ENCODE results near the gene MRPL27.
"Not testable (repeated sequence)": the region's sequence is repeated elsewhere in the genome, so short reads cannot be mapped to it uniquely, and the experiment has no call there.

The MRPL27 gene

GRCh38 chr17:50372758-50373556 is at the start of gene MRPL27, which contains the start of gene EME1:
Gene MRPL27 (minus strand): TSS chr17:50373184. CDS start chr17:50373170, 14 bp downstream.
Gene EME1 (plus strand): TSS chr17:50373229. CDS start chr17:50375209, 1,980 bp downstream.
- DNase-seq, result peak; percentile 86

DNA sequence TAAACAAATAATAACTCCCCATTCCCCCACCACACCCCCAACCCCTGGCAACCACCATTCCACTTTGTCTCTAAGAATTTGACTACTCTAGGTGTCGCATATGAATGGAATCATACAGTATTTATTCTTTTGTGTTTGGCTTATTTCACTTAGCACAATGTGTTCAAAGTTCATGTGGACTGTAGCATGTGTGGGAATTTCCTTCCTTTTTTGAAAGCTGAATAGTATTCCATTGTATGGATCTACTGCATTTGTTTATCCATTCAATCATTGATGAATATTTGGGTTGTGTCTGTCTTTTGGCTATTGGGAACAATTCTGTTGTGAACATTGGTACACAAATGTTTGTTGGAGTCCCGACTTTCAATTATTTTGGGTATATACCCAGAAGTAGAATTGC is 49.8 kb upstream of the MRPL27 start:
- no peak for DNase-seq

DNA sequence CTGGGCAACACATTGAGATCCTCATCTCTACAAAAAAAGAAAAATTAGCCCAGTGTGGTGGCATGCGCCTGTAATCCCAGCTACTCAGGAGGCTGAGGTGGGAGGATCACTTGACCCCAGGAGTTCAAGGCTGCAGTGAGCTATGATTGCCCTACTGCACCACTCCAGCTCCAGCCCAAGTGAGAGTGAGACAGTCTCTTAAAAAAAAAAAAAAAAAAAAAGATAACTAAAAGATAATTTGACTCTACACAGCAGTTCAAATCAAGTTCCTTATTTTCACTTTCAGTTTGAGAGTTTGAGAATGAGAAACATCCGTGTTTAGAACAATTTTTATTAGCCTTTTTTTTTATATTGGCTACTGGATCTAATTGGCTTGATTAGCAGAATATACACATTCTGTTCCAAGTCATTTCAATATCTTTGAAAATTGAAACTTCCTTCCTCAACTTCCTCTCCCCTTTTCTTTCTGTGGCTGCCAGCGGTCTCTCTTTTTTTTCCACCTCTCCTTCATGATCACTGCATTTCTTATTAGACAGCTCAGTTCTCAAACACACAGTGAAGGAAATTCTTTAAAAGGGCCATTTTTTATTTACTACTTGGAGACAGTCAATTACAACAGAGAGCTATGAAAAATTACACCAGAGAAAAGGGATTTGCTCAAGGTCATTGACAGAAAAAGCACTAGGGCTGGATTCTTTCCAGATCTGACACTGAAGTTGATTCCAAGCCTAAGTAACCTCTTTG is 48.5 kb upstream of the MRPL27 start:
- DNase-seq, result no peak

DNA sequence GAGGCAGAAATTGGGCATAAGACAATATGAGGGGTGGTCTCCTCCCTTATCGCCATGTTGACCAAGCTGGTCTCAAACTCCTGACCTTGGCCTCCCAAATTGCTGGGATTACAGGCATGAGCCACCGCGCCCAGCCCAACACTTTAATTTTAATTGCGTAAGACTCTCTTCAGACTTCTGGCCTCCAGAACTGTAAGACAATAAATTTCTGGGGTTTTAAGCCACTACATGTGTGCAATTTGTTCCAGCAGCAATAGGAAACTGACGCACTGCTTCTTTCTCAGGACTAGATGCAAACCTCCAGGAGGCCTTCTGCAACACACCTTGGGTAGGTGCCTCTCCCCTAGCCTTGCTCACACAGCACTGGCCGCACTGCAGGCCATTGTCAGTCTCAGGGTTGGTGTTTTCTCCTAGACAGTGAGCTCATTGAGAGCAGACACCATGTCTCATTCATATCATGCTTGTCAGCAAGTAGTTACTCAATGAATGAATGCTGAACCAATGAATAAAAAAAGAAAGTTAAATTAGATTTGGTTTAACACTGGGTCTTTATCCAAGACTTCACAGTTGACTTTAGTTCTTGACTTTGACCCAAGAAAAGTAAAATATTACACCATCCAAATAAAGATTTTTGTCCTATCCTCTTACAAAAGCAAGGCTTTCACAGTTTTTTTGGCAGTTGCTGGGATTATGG is 47.6 kb upstream of the MRPL27 start:
- DNase-seq, result no peak

DNA sequence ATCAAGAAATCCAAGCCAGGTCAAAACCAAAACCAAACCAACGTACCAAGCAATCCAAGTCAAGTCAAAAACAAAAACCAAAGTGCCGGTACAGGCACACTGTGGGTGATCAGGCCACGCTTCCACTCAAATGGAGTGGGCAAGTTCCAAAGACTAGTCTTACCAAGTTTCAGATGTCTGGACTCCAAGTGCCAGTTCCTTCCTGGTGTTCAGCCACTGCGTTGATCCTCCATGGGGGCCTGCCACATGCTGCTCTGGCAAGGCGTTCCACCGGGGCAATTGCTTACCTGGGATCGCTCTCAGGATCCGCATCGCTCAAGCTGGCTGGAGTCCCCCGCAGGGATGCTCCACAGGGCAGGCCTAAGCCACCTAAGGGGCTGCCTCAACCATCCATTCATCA is 46.6 kb upstream of the MRPL27 start:
- DNase-seq, result not testable (repeated sequence)

- no peak for DNase-seq
Measured at GRCh38 chr17:50414808-50415207, 41.8 kb upstream of the MRPL27 start.

DNA sequence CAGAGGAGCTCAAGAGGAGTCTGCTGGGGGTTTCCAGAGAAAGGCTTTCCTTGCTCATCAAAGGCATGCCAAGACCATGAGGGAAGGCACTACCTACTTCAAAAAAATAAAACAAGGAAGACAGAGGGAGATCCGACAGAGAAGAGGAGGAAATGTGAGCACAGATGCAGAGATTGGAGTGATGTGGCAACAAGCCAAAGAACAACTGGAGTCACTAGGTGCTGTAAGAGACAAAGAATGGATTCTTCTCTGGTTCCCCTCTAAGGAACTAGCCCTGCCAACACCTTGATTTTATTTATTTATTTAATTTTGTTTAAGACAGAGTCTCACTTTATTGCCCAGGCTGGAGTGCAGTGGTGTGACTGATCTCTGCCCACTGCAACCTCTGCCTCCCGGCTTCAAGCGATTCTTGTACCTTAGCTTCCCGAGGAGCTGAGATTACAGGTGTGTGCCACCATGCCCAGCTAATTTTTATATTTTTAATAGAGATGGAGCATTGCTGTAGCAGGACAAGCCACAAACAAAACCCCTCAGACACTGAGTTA is 39.3 kb upstream of the MRPL27 start:
- no peak for DNase-seq

GRCh38 chr17:50407921-50408320 is 34.9 kb upstream of the MRPL27 start:
- DNase-seq, result no peak

GRCh38 chr17:50406578-50406977 is 33.6 kb upstream of the MRPL27 start:
- no peak for DNase-seq

GRCh38 chr17:50405351-50405750 is 32.4 kb upstream of the MRPL27 start:
- not testable (repeated sequence) for DNase-seq

GRCh38 chr17:50399591-50399990 is 26.6 kb upstream of the MRPL27 start:
- DNase-seq, result not testable (repeated sequence)

DNA sequence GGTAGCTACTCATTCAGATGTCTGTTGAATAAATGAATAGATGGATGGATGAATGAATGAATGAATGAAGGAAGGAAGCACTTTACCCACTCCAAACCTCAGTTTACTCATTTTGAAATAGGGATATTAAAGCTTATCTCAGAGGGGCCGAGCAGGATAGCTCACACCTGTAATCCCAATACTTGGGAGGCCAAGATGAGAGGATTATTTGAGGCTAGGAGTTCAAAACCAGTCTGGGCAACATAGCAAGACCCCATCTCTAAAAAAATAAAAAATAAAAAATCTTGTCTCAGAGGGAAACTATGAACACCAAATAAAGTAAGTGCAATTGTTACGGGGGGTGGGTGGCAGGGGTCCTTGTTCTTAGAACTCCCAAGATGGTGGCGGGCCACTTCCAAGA is 25.7 kb upstream of the MRPL27 start:
- not testable (repeated sequence) for DNase-seq

DNA sequence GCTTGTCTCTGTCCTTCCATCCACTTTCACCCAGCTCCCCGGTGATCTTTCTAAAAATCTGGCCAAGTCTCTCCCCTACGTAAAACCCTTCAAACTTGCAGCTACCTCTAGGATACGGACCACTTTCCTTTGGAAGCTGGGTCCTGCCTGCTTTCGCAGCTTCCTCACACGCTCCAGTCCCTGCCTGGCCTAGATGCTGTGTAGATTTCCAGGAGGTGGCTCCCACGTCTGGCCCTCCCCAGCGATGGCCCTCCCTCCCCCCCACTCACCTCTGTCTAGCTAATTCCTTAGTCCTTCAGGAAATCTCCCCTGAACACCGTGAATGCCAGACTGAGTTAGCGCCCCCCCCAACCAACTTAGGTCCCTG is 24.9 kb upstream of the MRPL27 start:
- no peak for DNase-seq

DNA sequence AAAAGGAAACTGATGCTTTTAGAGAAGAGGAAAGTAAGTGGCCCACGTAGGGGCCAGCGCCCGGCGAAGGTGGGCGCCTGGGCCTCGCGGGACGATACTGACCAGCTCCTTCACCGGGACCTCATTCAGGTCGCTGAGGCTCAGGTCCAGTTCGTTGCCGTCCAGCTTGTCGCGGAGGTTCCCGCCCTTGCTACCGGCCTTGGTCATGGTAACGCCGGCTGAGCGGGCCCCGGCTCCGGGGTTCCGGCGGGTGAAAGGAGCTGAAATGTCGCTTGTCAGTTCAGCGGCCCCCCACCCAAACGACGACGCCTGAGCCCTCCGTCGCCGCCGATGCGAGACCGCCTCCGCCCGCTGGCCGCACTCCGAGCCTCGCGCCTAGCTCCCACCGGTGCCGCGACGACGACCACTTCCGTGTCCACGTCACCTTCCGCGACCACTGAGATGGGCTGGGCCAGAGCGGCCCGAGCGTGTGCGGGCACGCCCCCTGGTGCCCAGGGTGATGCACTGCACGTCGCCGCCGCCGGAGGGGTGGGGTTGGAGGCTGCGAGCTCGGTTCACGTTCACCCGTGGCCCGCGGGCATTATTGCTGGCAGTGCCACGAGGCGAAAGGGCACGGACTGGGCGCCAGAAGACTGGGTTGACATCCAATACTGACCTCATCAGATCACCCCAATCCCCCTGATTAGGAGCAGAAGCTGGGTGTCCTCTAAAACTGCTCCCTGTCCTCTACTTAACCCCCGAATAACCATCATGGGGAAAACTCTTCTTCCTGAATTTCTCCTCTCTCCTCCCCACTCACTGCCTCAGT is 24.3 kb upstream of the MRPL27 start, which contains the start of gene LRRC59:
Gene LRRC59, minus strand, starts transcription at position 413 of the 808 bp plus-strand sequence. Its CDS starts 206 bp downstream, at position 207.
- DNase-seq, result peak; percentile 86

GRCh38 chr17:50396261-50397110 is 23.5 kb upstream of the MRPL27 start:
- DNase-seq, result peak; percentile 36

DNA sequence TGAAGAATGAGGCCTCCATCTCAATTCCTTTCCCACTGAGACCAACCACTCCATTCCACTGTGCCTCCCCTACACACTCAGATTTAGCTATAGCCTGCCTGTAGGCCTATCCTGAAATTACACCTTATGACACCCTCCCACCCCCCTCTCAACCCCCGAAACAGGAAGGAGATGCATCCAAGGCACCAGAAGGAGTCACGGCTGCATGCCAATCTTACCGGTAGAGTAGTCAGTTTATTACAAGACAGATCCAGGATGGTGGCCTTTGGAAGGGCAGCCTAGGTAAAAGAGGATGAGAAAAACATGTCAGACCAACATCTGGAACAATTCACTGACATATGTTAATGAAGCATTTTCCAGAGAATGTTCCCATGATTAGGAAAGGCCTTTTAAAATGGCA is 21.7 kb upstream of the MRPL27 start:
- DNase-seq, result no peak

DNA sequence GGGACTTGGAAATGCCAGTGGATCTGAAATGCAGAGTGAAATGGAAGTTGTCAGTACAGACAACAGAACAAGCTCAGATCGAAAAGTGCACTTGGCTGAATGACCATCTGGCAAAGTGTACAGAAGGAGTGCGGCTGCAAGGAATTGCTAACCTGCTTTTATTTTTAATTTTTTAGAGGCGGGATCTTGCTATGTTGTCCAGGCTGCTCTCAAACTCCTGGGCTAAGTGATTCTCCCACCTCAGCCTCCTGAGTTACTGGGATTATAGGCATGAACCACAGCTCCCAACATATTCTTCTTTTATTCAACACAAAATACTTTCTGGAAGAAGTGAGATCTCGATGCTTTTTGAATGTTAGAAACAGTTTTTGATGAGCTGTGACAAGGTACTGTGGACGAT is 20.7 kb upstream of the MRPL27 start:
- DNase-seq, result no peak

DNA sequence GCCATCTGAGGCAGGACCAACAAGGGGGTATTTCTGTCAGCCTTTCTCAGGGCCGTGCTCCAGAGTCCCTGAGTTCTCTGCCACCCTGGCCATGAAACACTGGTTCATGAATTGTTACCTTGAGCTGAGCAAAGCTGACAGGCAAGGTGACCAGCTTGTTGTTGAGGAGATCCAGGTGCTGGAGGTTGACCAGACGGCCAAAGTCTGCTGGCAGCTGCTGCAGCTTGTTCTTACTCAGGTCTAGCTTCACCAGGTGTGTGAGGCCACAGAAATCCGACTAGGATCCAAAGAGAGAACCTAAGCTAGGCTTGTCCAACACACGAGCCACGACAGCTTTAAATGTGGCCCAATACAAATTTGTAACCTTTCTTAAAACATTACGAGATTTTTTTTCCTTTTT is 19.6 kb upstream of the MRPL27 start:
- DNase-seq, result no peak

GRCh38 chr17:50389534-50389933 is 16.6 kb upstream of the MRPL27 start:
- DNase-seq, result no peak

DNA sequence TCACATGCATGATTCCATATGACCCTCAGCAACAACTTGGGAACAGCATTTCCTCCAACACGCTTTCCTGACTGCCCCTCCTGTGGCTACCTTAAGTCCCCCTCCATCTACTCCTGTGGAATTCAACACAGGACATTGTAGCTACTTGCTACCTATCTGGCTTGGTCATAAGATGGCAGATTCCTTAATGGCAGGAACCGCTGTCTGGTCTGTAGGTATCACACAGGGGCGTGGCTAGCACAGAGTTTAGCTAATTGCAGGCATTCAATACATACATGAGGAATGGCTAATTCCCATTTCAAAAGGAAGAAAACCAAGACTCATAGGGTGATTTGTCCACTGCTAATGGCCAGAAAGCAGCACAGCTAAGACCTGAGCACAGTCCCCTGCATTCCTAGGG is 15.7 kb upstream of the MRPL27 start:
- DNase-seq, result no peak

GRCh38 chr17:50386510-50386909 is 13.5 kb upstream of the MRPL27 start:
- DNase-seq, result no peak

Measured in stimulated activated naive CD4-positive, alpha-beta T cell treated with Interleukin-2 at 50 U/mL for 16 hours (primary cell).